Esophagus muscularis mucosa (tissue), 4 donors: ENCODE results near the gene QPRT. TPM values are rescaled to one million over a fixed set of nuclear protein-coding genes. Genes with fewer than 3 reads are reported as not detected.
"Not testable (repeated sequence)": the region's sequence is repeated elsewhere in the genome, so short reads cannot be mapped to it uniquely, and the experiment has no call there.

ENCODE experiments used
- DNase-seq: peaks from one replicate; pipeline ENCODE4 v3.0.0-alpha.2; 2017; ENCODE audit errors: extremely low spot score
- H3K27ac ChIP-seq, 4 donors: fragments of 200-600 bp; sonication (generic); replicated peaks in 1 of 4; 1 replicate in 3 of 4; 2 replicates in 1 of 4; pipeline ENCODE4 v1.5.1; 2016 to 2019; ENCODE audit warnings: mild to moderate bottlenecking in 1 of 4
- H3K27me3 ChIP-seq, 4 donors: fragments of 200-600 bp; sonication (generic); one replicate each; pipeline versions ENCODE4 v1.5.1 to v1.6.0; 2016 to 2019
- H3K36me3 ChIP-seq, 4 donors: fragments of 200-600 bp; sonication (generic); one replicate each; pipeline ENCODE4 v1.5.1; 2016 to 2019
- H3K4me1 ChIP-seq, 4 donors: fragments of 200-600 bp; sonication (generic); one replicate each; pipeline ENCODE4 v1.5.1; 2016 to 2019
- H3K4me3 ChIP-seq, 4 donors: fragments of 200-600 bp; sonication (generic); 1 replicate in 2 of 4; 2 replicates in 2 of 4; pipeline ENCODE4 v1.5.1; 2016 to 2019; ENCODE audit warnings: mild to moderate bottlenecking in 4 of 4, moderate library complexity in 1 of 4
- H3K9me3 ChIP-seq, 4 donors: fragments of 200-600 bp; sonication (generic); 1 replicate in 3 of 4; 2 replicates in 1 of 4; pipeline ENCODE4 v1.5.1; 2016 to 2019
- CTCF ChIP-seq, 3 experiments: fragments of 200-600 bp in 2 of 3; fragments of 450-650 bp in 1 of 3; sonication (generic) in 2 of 3; IDR thresholded peaks; one replicate each; pipeline ENCODE4 v1.5.1; 2017 to 2019; ENCODE audit warnings: antibody characterized with exemption in 3 of 3, mild to moderate bottlenecking in 2 of 3, moderate library complexity in 1 of 3
- EP300 ChIP-seq: sonication (generic); formaldehyde crosslinking; IDR thresholded peaks from one replicate; pipeline ENCODE4 v1.6.1; 2017; ENCODE audit warnings: antibody characterized with exemption
- POLR2A ChIP-seq: fragments of 450-650 bp; IDR thresholded peaks from one replicate; pipeline ENCODE4 v1.6.1; 2017; ENCODE audit warnings: antibody characterized with exemption, moderate library complexity, mild to moderate bottlenecking, low read depth
- POLR2AphosphoS5 ChIP-seq, 2 donors: sonication (generic); formaldehyde crosslinking; IDR thresholded peaks; one replicate each; pipeline ENCODE4 v1.6.1; 2017; ENCODE audit warnings: antibody characterized with exemption in 2 of 2
- WGBS: methylation state at CpG from one replicate; pipeline ENCODE4 v1.1.5; 2018; 5-methylcytosine and 5-hydroxymethylcytosine counted together
- intact Hi-C: fragments of 100-400 bp; cut with DNase I; formaldehyde crosslinking; loops from one replicate; pipeline ENCODE4 v1.15.1; 2023
- total RNA-seq, 4 donors: library from RNA; depleted of rRNA; stranded (reverse); fragments of >200 nt; gene quantifications; one replicate each; pipeline versions ENCODE4 v1.1.0 to v1.2.1, GENCODE V29; 2016

Gene QPRT
- total RNA-seq, 4 donors from 2014 or later: 1.7 to 5.1 (median 2.7) TPM

DNA sequence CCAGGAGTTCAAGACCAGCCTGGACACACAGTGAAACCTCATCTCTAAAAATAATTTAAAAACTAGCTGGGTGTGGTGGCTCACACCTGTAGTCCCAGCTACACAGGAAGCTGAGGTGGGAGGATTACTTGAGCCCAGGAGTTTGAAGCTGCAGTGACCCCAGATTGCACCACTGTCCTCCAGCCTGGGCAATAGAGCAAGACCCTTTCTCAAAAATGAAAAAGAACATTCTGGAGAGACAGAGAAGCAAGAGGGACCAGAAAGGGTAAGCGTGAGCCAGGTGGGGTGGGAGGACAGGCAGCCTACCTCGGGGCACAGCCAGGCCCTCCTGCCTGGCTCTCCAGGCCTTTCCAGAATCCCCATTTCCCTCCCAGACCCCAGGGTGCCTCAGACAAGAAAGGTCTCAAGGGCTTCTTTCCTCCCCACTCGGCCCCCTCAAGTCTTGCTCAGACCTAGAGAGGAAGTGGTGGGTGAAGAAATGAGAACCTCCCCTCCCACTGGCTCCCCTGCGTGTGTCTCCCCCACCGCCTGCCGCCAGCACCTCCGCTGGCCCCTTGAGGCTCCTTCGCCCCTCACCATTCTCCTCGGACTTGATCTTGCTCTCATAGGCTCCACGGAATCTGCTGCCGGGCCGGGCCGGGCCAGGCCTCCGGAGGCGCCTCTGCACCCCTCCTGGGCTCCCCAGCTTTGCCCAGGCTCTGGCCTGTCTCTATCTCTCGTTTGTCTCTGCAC, 66.3 kb downstream of the QPRT start:
- Histone ChIP-seq H3K27me3 (no peaks in the 10 kb centered on the region), H3K4me1 (no peaks in the 10 kb centered on the region), H3K36me3 (no peaks in the 10 kb centered on the region), H3K27ac (no peak overlapping the region), H3K4me3 (peak overlapping the region; percentile 37 to 55 (median 40)), H3K9me3 (no peaks in the 10 kb centered on the region)
- intact Hi-C loops: no loop called here
- no peak for DNase-seq
- no peak for TF ChIP-seq POLR2AphosphoS5 (IDR thresholded peaks at IDR 0.05)
- TF ChIP-seq CTCF (IDR thresholded peaks at IDR 0.05): no peak
- no peak for TF ChIP-seq EP300
- TF ChIP-seq POLR2A: no peak
- 74% methylated on average over 15 of the region's 16 CpGs for WGBS

GRCh38 chr16:29745853-29746345, 66.9 kb downstream of the QPRT start, which contains the start of gene C16orf54:
TSS of gene C16orf54 (minus strand) at chr16:29745990. CDS start at chr16:29744951, 1,039 bp downstream.
- H3K4me1 ChIP-seq: no peaks in the 10 kb centered on the region
- TF ChIP-seq EP300 (no peak), POLR2A (no peak), POLR2AphosphoS5 (IDR thresholded peaks at IDR 0.05) (no peak), CTCF (IDR thresholded peaks at IDR 0.05) (no peak)
- intact Hi-C loops: no loop called here
- no peaks in the 10 kb centered on the region for H3K27me3 ChIP-seq
- peak within 1 kb of the TSS; percentile 37 to 55 (median 40) for H3K4me3 ChIP-seq
- 79% methylated on average over 12 of the region's 12 CpGs for WGBS
- H3K27ac ChIP-seq: no peak within 1 kb of the TSS
- no peaks in the 10 kb centered on the region for H3K36me3 ChIP-seq
- peak; percentile 93 for DNase-seq
- no peaks in the 10 kb centered on the region for H3K9me3 ChIP-seq

GRCh38 chr16:29746518-29746917, 67.5 kb downstream of the QPRT start:
- H3K4me3 ChIP-seq, H3K4me1 ChIP-seq, H3K36me3 ChIP-seq, intact Hi-C loops, H3K27me3 ChIP-seq, H3K27ac ChIP-seq, DNase-seq, H3K9me3 ChIP-seq: not testable (repeated sequence)
- 70% methylated on average over 4 of the region's 4 CpGs for WGBS

Other genes with a start within 250 kb of the QPRT start
- gene BOLA2, start 224.8 kb upstream of the QPRT start, total RNA-seq: 10 to 100 TPM in 2 of 4 donors, 1 to 10 TPM in 2; 8.3 to 12.1 (median 10.2) TPM
- 10 to 100 TPM in 3 of 4 donors, 1 to 10 TPM in 1; 2.5 to 30.2 (median 13.6) TPM for gene SLX1B, start 224.6 kb upstream of the QPRT start, total RNA-seq
- gene SULT1A4, start 219.3 kb upstream of the QPRT start, total RNA-seq: 10 to 100 TPM in 1 of 4 donors, 1 to 10 TPM in 3; 5.8 to 10.6 (median 7.6) TPM
- 10 to 100 TPM; 16.0 to 50.7 (median 19.7) TPM for gene NPIPB12, start 172.8 kb upstream of the QPRT start, total RNA-seq
- gene SPN, start 15.9 kb upstream of the QPRT start, total RNA-seq: 1 to 10 TPM; 1.1 to 4.2 (median 2.6) TPM
- 1 to 10 TPM; 1.3 to 2.5 (median 1.8) TPM for gene C16orf54, start 66.8 kb downstream of the QPRT start, total RNA-seq
- gene ZG16, start 99.1 kb downstream of the QPRT start, total RNA-seq: under 1 TPM in 1 of 4 donors, not detected in 3; 0.23 TPM
- gene KIF22, start 111.6 kb downstream of the QPRT start, total RNA-seq: 10 to 100 TPM; 10.8 to 12.3 (median 11.8) TPM
- 100 to 1,000 TPM; 120 to 284 (median 158) TPM for gene MAZ, start 127.3 kb downstream of the QPRT start, total RNA-seq
- gene PRRT2, start 133.0 kb downstream of the QPRT start, total RNA-seq: 10 to 100 TPM in 1 of 4 donors, 1 to 10 TPM in 3; 3.6 to 11.2 (median 6.7) TPM
- 10 to 100 TPM; 20.9 to 26.9 (median 26.5) TPM for gene PAGR1, start 137.0 kb downstream of the QPRT start, total RNA-seq
- gene MVP, start 141.3 kb downstream of the QPRT start, total RNA-seq: 100 to 1,000 TPM; 101 to 156 (median 123) TPM
- 100 to 1,000 TPM; 105 to 178 (median 141) TPM for gene CDIPT, start 184.0 kb downstream of the QPRT start, total RNA-seq
- gene SEZ6L2, start 220.4 kb downstream of the QPRT start, total RNA-seq: 1 to 10 TPM in 2 of 4 donors, under 1 TPM in 2; 0.84 to 7.9 (median 1.0) TPM
- under 1 TPM in 1 of 4 donors, not detected in 3; 0.33 TPM for gene ASPHD1, start 221.3 kb downstream of the QPRT start, total RNA-seq
- gene KCTD13, start 247.0 kb downstream of the QPRT start, total RNA-seq: 10 to 100 TPM; 14.4 to 25.7 (median 18.8) TPM